ENCODE data around the gene CAMSAP1. TPM values are rescaled to one million over a fixed set of nuclear protein-coding genes. Genes with fewer than 3 reads are reported as not detected.
A peak's percentile ranks its signal among the peaks of the same experiment; 100 is the strongest.

The CAMSAP1 gene
- total RNA-seq, 4 donors from 2014 or later, result 31.2 to 85.3 (median 51.6) TPM

GRCh38 chr9:135929656-135930445, 22.5 kb upstream of the CAMSAP1 start:
- peaks cover 0 to 71% (median 19%) of the 10 kb centered on the region in 3 donors for H3K36me3 ChIP-seq
- no peaks in the 10 kb centered on the region for H3K9me3 ChIP-seq
- H3K4me3 ChIP-seq, result no peak overlapping the region
- DNase-seq, result no peak
- peaks cover 9 to 34% (median 15%) of the 10 kb centered on the region in 3 donors for H3K4me1 ChIP-seq
- no peak for TF ChIP-seq CTCF (IDR thresholded peaks at IDR 0.05)
- no peaks in the 10 kb centered on the region for H3K27me3 ChIP-seq
- intact Hi-C loops (cut with DNase I), result no loop called here
- H3K27ac ChIP-seq, result no peak overlapping the region
- 72 to 100% methylated on average over 1 to 11 of the region's 21 CpGs for WGBS, 2 donors

- H3K4me1 ChIP-seq, result peaks cover 9 to 28% (median 15%) of the 10 kb centered on the region in 3 donors
- H3K9me3 ChIP-seq, result no peaks in the 10 kb centered on the region
- WGBS, 2 donors, result 98 to 100% methylated on average over 1 to 8 of the region's 27 CpGs
- H3K4me3 ChIP-seq, result no peak overlapping the region
- no peak overlapping the region for H3K27ac ChIP-seq
- H3K36me3 ChIP-seq, result peaks cover 0 to 66% (median 19%) of the 10 kb centered on the region in 3 donors
- TF ChIP-seq POLR2A (IDR thresholded peaks at IDR 0.05) (no peak), CTCF (IDR thresholded peaks at IDR 0.05) (no peak)
- DNase-seq, result no peak
- H3K27me3 ChIP-seq, result no peaks in the 10 kb centered on the region
- intact Hi-C loops (cut with DNase I), result no loop called here
Observed at GRCh38 chr9:135928731-135929655, 21.6 kb upstream of the CAMSAP1 start.

GRCh38 chr9:135928074-135928730, 20.9 kb upstream of the CAMSAP1 start:
- 83 to 100% methylated on average over 1 to 12 of the region's 23 CpGs for WGBS, 2 donors
- Histone ChIP-seq H3K4me1 (peaks cover 9 to 27% (median 15%) of the 10 kb centered on the region in 3 donors), H3K27ac (no peak overlapping the region), H3K9me3 (no peaks in the 10 kb centered on the region), H3K4me3 (no peak overlapping the region), H3K36me3 (peaks cover 0 to 65% (median 19%) of the 10 kb centered on the region in 3 donors), H3K27me3 (no peaks in the 10 kb centered on the region)
- intact Hi-C loops (cut with DNase I), result no loop called here
- no peak for TF ChIP-seq CTCF (IDR thresholded peaks at IDR 0.05)
- no peak for DNase-seq

- Histone ChIP-seq H3K9me3 (no peaks in the 10 kb centered on the region), H3K4me3 (no peak overlapping the region), H3K27me3 (no peaks in the 10 kb centered on the region), H3K36me3 (peaks cover 0 to 57% (median 15%) of the 10 kb centered on the region in 3 donors), H3K4me1 (peaks cover 9 to 27% (median 15%) of the 10 kb centered on the region in 3 donors), H3K27ac (peak overlapping the region in 2 of 4 donors; percentile 21 to 44)
- 71 to 83% methylated on average over 1 to 6 of the region's 25 CpGs for WGBS, 2 donors
- intact Hi-C loops (cut with DNase I), result no loop called here
- DNase-seq, result no peak
- TF ChIP-seq POLR2A (IDR thresholded peaks at IDR 0.05), result no peak
- no peak for TF ChIP-seq CTCF (IDR thresholded peaks at IDR 0.05)
Observed at GRCh38 chr9:135927195-135928013, 20.1 kb upstream of the CAMSAP1 start.

Data from esophagus squamous epithelium (tissue), 5 donors.